ENCODE data around the gene PPP1R2. TPM values are rescaled to one million over a fixed set of nuclear protein-coding genes. Genes with fewer than 3 reads are reported as not detected.

The PPP1R2 gene
- total RNA-seq, 4 donors from 2014 or later = 31.8 to 60.5 (median 46.1) TPM

DNA sequence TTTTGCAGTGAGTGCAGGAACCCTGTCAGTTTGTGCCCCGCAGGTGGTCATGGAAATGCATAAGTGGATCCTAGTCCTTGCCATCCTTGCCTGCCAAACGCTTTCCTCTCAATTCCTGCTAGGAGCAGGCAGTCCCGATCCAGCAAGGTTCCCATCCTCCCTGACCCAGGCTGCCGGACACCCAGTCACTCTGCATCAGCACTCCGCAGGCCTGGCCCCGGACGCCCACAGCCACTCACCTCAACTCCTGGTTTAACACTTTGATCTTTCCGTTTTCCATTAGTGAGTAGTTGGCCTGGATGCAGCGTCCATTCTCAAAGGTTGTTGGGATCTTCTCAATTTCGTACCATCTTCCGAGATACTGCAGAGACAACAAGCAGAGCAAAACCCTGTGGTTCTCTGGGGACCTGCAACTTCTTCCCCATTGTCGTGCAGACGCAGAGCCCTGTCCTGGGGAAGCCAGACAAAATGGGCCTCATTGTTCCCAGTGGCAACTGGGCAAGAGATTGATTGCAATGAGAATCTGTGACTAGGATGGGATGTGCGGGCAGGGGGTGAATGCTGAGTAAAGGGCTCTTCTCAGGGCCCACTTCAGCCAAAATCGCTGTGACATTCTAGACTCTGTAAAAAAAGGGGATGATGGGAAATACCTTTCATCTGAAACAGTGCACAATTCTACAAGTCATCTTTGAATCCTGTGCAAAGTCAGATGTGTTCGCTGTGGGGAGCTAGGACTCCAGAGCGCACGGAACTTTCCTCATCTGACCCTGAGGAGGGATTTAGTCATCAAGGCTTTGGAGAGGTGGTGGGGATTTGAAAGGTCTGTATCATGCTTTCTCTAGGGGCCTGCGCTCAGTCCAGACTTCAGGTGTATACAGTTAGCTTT lies 30.7 kb upstream of the PPP1R2 start:
- Histone ChIP-seq H3K4me1 (no peaks in the 10 kb centered on the region), H3K27ac (no peak overlapping the region), H3K36me3 (peaks cover 0 to under 1% (median 0%) of the 10 kb centered on the region in 3 donors), H3K9me3 (no peaks in the 10 kb centered on the region), H3K27me3 (no peaks in the 10 kb centered on the region), H3K4me3 (no peak overlapping the region)
- DNase-seq = no peak
- intact Hi-C loops (cut with DNase I) = no loop called here
- WGBS, 2 donors = 91 to 93% methylated on average over 17 to 18 of the region's 19 CpGs
- TF ChIP-seq POLR2A (IDR thresholded peaks at IDR 0.05) = no peak
- TF ChIP-seq CTCF (IDR thresholded peaks at IDR 0.05) = no peak

DNA sequence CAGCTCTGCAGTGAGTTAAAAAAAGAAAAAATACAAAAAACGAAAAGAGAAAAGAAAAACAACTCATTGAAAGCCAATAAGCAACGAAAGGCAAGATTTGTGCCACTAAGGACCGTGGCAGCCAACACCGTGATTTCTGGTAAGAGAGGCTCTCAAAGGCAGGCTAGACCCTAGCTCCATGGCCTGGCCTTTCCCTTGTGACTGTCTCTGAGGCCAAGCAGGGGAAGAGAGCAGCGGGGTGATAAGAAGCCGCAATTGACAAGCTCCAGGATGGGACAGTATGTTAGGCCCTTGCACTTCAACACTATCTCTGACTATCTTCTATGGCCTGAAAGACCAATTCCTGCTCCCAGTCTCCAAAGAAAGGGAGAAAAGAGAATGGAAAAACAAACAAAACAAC lies 28.2 kb upstream of the PPP1R2 start:
- no peak overlapping the region for H3K4me3 ChIP-seq
- H3K27ac ChIP-seq = no peak overlapping the region
- H3K9me3 ChIP-seq = no peaks in the 10 kb centered on the region
- intact Hi-C loops (cut with DNase I) = no loop called here
- 75 to 82% methylated on average over 6 of the region's 6 CpGs for WGBS, 2 donors
- peaks cover 0 to 7% (median 0%) of the 10 kb centered on the region in 3 donors for H3K4me1 ChIP-seq
- H3K27me3 ChIP-seq = peaks cover 0 to 9% (median 0%) of the 10 kb centered on the region in 4 donors
- TF ChIP-seq POLR2A (IDR thresholded peaks at IDR 0.05) (no peak), CTCF (IDR thresholded peaks at IDR 0.05) (no peak)
- no peaks in the 10 kb centered on the region for H3K36me3 ChIP-seq
- DNase-seq = no peak

- no peaks in the 10 kb centered on the region for H3K9me3 ChIP-seq
- no peak overlapping the region for H3K4me3 ChIP-seq
- 77 to 91% methylated on average over 7 to 8 of the region's 9 CpGs for WGBS, 2 donors
- no peak for TF ChIP-seq CTCF (IDR thresholded peaks at IDR 0.05)
- no peak for TF ChIP-seq POLR2A (IDR thresholded peaks at IDR 0.05)
- H3K36me3 ChIP-seq = no peaks in the 10 kb centered on the region
- DNase-seq = no peak
- H3K27ac ChIP-seq = no peak overlapping the region
- peaks cover 0 to 14% (median 0%) of the 10 kb centered on the region in 4 donors for H3K27me3 ChIP-seq
- intact Hi-C loops (cut with DNase I) = no loop called here
- peaks cover 0 to 7% (median 0%) of the 10 kb centered on the region in 3 donors for H3K4me1 ChIP-seq
Observed at GRCh38 chr3:195570912-195571311, 27.8 kb upstream of the PPP1R2 start.

GRCh38 chr3:195570344-195570743 lies 27.2 kb upstream of the PPP1R2 start:
- H3K4me3 ChIP-seq = no peak overlapping the region
- 78 to 83% methylated on average over 6 of the region's 6 CpGs for WGBS, 2 donors
- intact Hi-C loops (cut with DNase I) = no loop called here

More at GRCh38 chr3:195570344-195570743, 27.2 kb upstream of the PPP1R2 start:
- H3K36me3 ChIP-seq = no peaks in the 10 kb centered on the region
- H3K4me1 ChIP-seq = peaks cover 0 to 7% (median 0%) of the 10 kb centered on the region in 3 donors
- TF ChIP-seq CTCF (IDR thresholded peaks at IDR 0.05) (no peak), POLR2A (IDR thresholded peaks at IDR 0.05) (no peak)
- no peak overlapping the region for H3K27ac ChIP-seq
- no peaks in the 10 kb centered on the region for H3K9me3 ChIP-seq
- peaks cover 0 to 16% (median 0%) of the 10 kb centered on the region in 4 donors for H3K27me3 ChIP-seq
- no peak for DNase-seq

Data from esophagus squamous epithelium (tissue), 5 donors.